Astrocyte of the cerebellum (primary cell): Measurements from ENCODE around the gene MGAT5.

ENCODE experiments used
- DNase-seq: peaks from one replicate; pipeline ENCODE4 v3.0.0-alpha.2; 2011; ENCODE audit warnings: low read depth
- H3K4me3 ChIP-seq: 2 replicates; pipeline ENCODE4 v1.5.1; 2011; ENCODE audit warnings: mild to moderate bottlenecking, low read depth, low read length, moderate library complexity
- CTCF ChIP-seq: IDR thresholded peaks from 2 replicates; pipeline ENCODE4 v1.5.1; 2012; ENCODE audit warnings: low read length, low read depth, moderate library complexity, mild to moderate bottlenecking; ENCODE audit errors: missing control alignments
- in situ Hi-C: cut with HindIII; loops from 2 replicates; pipeline ENCODE4 v1.10.0; 2017; ENCODE audit warnings: low sequenced_read_pairs

Gene MGAT5

GRCh38 chr2:134247679-134248078 lies 6.2 kb upstream of the MGAT5 start:
- H3K4me3 ChIP-seq = no peak overlapping the region
- no peak for DNase-seq
- TF ChIP-seq CTCF = no peak
- in situ Hi-C loops = no loop called here

- in situ Hi-C loops = no loop called here
- H3K4me3 ChIP-seq = no peak overlapping the region
- no peak for DNase-seq
- no peak for TF ChIP-seq CTCF
Observed at GRCh38 chr2:134248913-134249312, 5.0 kb upstream of the MGAT5 start.

GRCh38 chr2:134249755-134250154 lies 4.1 kb upstream of the MGAT5 start:
- in situ Hi-C loops = no loop called here
- no peak for TF ChIP-seq CTCF
- H3K4me3 ChIP-seq = no peak overlapping the region
- DNase-seq = no peak

GRCh38 chr2:134250840-134251461 lies 2.9 kb upstream of the MGAT5 start:
- no peak for DNase-seq
- H3K4me3 ChIP-seq = no peak overlapping the region
- in situ Hi-C loops = no loop called here
- TF ChIP-seq CTCF = no peak

GRCh38 chr2:134252092-134252750 lies 1.7 kb upstream of the MGAT5 start:
- no peak for TF ChIP-seq CTCF

GRCh38 chr2:134253117-134253704 lies 661 bp upstream of the MGAT5 start:
- no peak for TF ChIP-seq CTCF

More at GRCh38 chr2:134252092-134252750, 1.7 kb upstream of the MGAT5 start:
- no peak overlapping the region for H3K4me3 ChIP-seq
- no peak for DNase-seq
- in situ Hi-C loops = no loop called here

More at GRCh38 chr2:134253117-134253704, 661 bp upstream of the MGAT5 start:
- no peak for DNase-seq
- in situ Hi-C loops = no loop called here
- H3K4me3 ChIP-seq = no peak overlapping the region
